NCI-H2171 (cell line): ENCODE data around the gene CEP57.
"Not testable (repeated sequence)": the region's sequence is repeated elsewhere in the genome, so short reads cannot be mapped to it uniquely, and the experiment has no call there.

ENCODE experiments used
- DNase-seq: peaks from one replicate; lab custom pipeline; 2025; lab: John Stamatoyannopoulos, UW

CEP57 gene

GRCh38 chr11:95854362-95854761 lies 64.1 kb downstream of the CEP57 start:
- not testable (repeated sequence) for DNase-seq

GRCh38 chr11:95860024-95860423 lies 69.7 kb downstream of the CEP57 start:
- DNase-seq = not testable (repeated sequence)

- no peak for DNase-seq
Measured at GRCh38 chr11:95863486-95864140, 73.3 kb downstream of the CEP57 start.

- no peak for DNase-seq
Measured at GRCh38 chr11:95867105-95867504, 76.8 kb downstream of the CEP57 start.

GRCh38 chr11:95870877-95871276 lies 80.6 kb downstream of the CEP57 start:
- not testable (repeated sequence) for DNase-seq

- no peak for DNase-seq
Measured at GRCh38 chr11:95877291-95877690, 87.0 kb downstream of the CEP57 start.
